OCI-LY3 (cell line): ENCODE results near the gene TSC22D1.

Experiments
- EZH2phosphoT487 ChIP-seq: fragments of 200-600 bp; shearing (Covaris generic); IDR thresholded peaks from 2 replicates; pipeline ENCODE4 v1.6.1; 2018; ENCODE audit warnings: antibody characterized with exemption, mixed run types, low read depth
- TF ChIP-seq, protein P1 (sequence below): fragments of 200-600, 300-600 bp; sonication (generic); IDR thresholded peaks from 2 replicates; pipeline ENCODE4 v1.5.1; 2014; ENCODE audit warnings: antibody characterized with exemption, low read length, low read depth

DNA sequence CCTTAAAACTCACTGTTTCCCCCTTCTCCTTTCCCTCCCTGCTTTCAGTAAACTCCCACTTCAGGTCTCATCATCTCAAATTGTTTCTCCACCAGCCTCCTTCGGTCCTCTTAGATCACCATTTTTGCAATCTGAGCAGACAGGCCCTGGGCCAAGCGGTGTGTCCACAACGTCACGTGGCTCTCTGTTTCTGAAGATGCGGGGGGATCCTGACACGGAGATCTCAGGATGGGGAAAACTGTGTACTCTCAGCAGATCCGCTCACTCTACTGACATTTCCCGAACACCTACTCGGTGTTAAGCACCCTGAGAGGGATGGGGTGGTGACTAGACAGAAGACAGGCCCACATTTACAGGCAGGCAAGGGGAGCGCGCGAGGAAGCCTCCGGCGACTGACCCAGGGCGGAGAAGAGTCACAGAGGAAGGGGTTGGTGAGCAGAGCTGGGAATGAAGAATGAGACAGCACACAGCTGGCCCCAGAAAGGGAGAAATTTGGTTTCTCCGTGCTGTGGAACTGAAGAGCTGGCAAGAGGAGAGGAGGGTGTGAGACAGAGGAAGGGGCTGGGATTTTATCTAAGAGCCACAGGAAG lies 163.7 kb downstream of the TSC22D1 start:
- TF ChIP-seq, protein P1, sequence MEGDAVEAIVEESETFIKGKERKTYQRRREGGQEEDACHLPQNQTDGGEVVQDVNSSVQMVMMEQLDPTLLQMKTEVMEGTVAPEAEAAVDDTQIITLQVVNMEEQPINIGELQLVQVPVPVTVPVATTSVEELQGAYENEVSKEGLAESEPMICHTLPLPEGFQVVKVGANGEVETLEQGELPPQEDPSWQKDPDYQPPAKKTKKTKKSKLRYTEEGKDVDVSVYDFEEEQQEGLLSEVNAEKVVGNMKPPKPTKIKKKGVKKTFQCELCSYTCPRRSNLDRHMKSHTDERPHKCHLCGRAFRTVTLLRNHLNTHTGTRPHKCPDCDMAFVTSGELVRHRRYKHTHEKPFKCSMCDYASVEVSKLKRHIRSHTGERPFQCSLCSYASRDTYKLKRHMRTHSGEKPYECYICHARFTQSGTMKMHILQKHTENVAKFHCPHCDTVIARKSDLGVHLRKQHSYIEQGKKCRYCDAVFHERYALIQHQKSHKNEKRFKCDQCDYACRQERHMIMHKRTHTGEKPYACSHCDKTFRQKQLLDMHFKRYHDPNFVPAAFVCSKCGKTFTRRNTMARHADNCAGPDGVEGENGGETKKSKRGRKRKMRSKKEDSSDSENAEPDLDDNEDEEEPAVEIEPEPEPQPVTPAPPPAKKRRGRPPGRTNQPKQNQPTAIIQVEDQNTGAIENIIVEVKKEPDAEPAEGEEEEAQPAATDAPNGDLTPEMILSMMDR: no peak
- no peak for TF ChIP-seq EZH2phosphoT487
